ENCODE results near the gene PEBP1.

Gene PEBP1

DNA sequence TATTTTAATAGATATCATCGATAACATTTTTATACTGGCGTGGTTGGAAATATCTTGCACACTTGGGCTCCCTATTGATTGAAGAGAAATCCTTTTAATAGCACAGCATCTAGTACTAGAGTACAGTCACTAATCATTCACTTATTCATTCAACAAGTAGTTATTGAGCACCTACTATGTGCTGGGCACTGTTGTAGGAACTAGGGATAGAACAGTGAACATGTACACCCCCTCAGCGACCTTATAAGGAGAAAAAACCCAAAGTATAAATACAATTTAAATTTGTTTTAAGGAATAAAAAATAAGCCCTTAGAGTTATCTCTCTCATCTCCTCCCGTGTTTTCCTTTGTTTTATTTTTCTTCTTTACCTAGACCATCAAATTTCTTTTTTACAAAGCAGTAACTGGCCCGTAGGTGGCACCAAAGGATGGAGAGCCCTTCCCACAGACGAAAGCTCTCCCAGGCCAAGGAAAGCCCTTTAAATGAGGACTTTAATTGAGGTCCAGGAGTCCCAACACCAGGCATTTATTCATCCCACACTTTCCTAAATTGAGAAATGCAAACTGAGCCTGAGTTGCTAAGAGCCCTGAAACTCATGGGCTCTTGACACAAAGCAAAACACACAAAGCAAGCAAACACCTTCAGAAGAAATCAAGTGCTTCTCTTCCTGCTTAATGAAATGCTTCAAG is 29.0 kb downstream of the PEBP1 start:
- DNase-seq (ENCODE audit: low spot score), result peak; percentile 44
- in situ Hi-C loops (cut with MboI; ENCODE audit: low sequenced_read_pairs, unreplicated experiment), result no loop called here
- TF ChIP-seq, protein P1, sequence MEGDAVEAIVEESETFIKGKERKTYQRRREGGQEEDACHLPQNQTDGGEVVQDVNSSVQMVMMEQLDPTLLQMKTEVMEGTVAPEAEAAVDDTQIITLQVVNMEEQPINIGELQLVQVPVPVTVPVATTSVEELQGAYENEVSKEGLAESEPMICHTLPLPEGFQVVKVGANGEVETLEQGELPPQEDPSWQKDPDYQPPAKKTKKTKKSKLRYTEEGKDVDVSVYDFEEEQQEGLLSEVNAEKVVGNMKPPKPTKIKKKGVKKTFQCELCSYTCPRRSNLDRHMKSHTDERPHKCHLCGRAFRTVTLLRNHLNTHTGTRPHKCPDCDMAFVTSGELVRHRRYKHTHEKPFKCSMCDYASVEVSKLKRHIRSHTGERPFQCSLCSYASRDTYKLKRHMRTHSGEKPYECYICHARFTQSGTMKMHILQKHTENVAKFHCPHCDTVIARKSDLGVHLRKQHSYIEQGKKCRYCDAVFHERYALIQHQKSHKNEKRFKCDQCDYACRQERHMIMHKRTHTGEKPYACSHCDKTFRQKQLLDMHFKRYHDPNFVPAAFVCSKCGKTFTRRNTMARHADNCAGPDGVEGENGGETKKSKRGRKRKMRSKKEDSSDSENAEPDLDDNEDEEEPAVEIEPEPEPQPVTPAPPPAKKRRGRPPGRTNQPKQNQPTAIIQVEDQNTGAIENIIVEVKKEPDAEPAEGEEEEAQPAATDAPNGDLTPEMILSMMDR (IDR thresholded peaks at IDR 0.05; ENCODE audit: borderline replicate concordance, control extremely low read depth, extremely low read depth, insufficient read depth, missing control alignments), result peak; percentile 40

GRCh38 chr12:118166946-118167345 is 31.0 kb downstream of the PEBP1 start:
- in situ Hi-C loops (cut with MboI; ENCODE audit: low sequenced_read_pairs, unreplicated experiment), result no loop called here
- peak; percentile 88 for DNase-seq (ENCODE audit: low spot score)
- TF ChIP-seq, protein P1 (IDR thresholded peaks at IDR 0.05; ENCODE audit: borderline replicate concordance, control extremely low read depth, extremely low read depth, insufficient read depth, missing control alignments), result no peak

DNA sequence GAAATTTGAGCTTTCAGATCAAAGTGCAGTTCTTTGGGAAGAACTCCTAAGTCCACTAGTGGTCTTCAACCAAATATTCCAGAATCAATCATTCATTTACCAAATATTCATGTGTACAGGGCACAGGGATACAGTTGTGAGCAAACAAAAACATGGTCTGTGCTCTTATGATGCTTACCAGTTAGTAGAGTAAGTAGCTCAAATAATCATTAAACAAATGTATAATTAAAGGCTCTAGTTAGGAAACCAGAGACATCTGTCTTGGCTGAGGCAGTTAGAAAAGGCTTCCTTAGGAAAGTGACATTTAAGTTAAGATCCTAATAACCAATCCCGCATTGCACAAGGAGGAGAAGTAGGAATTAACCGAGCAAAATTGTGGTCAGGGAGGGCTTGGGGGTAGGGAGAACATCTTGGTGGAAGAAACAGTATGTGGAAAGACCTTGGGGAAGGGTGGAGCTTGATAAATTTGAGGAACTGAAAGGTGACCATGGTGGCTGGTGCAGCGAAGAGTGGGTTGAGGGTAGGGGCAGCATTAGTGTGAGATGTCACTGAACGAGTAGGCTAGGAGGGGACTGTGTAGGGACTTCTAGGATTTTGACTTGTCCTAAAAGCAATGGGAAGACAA is 40.0 kb downstream of the PEBP1 start:
- TF ChIP-seq, protein P1 (IDR thresholded peaks at IDR 0.05; ENCODE audit: borderline replicate concordance, control extremely low read depth, extremely low read depth, insufficient read depth, missing control alignments), result no peak
- in situ Hi-C loops (cut with MboI; ENCODE audit: low sequenced_read_pairs, unreplicated experiment), result no loop called here
- DNase-seq (ENCODE audit: low spot score), result peak; percentile 50

DNA sequence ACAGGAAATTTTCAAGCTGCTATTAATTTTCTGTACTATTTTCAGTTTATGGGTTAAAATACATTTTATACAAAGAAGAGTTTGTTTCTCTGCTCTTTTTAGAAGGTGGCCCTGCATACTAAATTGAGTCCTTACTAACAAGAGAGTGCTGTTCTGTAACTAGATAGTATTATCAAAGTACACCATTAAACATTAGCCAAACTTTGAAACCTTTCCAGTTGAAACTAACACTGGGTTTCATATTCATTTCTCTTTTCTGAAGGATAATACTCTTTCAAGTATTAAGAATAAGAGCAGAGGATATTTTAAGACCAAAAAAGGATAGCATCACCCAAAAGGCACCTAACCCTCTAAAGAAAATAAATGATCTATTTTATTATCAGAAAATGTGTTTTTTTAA is 47.2 kb downstream of the PEBP1 start:
- TF ChIP-seq, protein P1 (IDR thresholded peaks at IDR 0.05; ENCODE audit: borderline replicate concordance, control extremely low read depth, extremely low read depth, insufficient read depth, missing control alignments), result no peak
- in situ Hi-C loops (cut with MboI; ENCODE audit: low sequenced_read_pairs, unreplicated experiment), result loop anchor here (5.0 kb wide), 1 partner anchor 189 kb away; the partner anchor contains the start of gene TAOK3
- DNase-seq (ENCODE audit: low spot score), result peak; percentile 19

- TF ChIP-seq, protein P1 (IDR thresholded peaks at IDR 0.05; ENCODE audit: borderline replicate concordance, control extremely low read depth, extremely low read depth, insufficient read depth, missing control alignments), result no peak
- in situ Hi-C loops (cut with MboI; ENCODE audit: low sequenced_read_pairs, unreplicated experiment), result loop anchor here (5.0 kb wide), 1 partner anchor 189 kb away; the partner anchor contains the start of gene TAOK3
- no peak for DNase-seq (ENCODE audit: low spot score)
These were observed 47.8 kb downstream of the PEBP1 start for GRCh38 chr12:118183711-118184110.

DNA sequence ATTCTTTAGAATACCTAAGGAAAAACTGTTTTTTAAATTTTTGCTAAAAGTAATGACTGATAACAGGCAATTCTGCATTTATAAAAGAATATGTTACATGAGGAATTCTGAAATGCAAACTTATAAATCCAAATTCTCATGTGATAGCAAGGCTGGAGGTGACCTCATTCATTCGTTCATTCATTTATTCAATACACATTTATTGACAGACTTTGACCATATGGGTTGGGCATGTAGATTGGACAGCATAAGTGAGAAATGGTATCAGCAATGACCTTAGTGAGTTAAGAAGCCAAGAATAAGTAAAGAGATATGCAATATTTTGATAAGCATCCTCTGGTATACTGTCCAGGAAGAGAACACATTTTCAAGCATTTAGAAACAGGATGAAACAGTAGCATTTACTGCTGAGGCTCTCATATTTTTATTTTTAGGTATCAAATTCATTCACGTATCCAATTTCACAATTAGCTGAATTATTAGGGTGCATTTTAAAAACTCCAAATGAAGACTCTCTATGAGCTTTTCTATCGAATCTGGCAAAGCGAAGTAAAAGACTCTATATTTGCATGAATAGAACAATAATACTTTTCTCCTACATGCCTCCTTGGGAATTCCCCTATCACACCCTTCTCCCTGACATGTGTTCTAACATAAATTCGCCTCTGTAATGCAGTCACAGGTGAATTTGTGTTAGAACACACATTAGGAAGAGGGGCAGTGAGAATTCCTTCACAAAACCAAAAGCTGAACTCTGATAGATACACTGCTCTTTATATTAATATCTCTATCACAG is 49.9 kb downstream of the PEBP1 start:
- TF ChIP-seq, protein P1 (IDR thresholded peaks at IDR 0.05; ENCODE audit: borderline replicate concordance, control extremely low read depth, extremely low read depth, insufficient read depth, missing control alignments), result no peak
- DNase-seq (ENCODE audit: low spot score), result no peak
- in situ Hi-C loops (cut with MboI; ENCODE audit: low sequenced_read_pairs, unreplicated experiment), result no loop called here
